CD14-positive monocyte (primary cell): ENCODE results near the gene MTUS2. TPM values are rescaled to one million over a fixed set of nuclear protein-coding genes. Genes with fewer than 3 reads are reported as not detected.
"Not testable (repeated sequence)": the region's sequence is repeated elsewhere in the genome, so short reads cannot be mapped to it uniquely, and the experiment has no call there.

ENCODE experiments used
- DNase-seq, 3 donors: peaks; one replicate each; pipeline ENCODE4 v3.0.0-alpha.2; 2011 to 2022
- H2AFZ ChIP-seq: 2 replicates; pipeline ENCODE4 v1.6.0; 2012; ENCODE audit warnings: mild to moderate bottlenecking, low read depth, low read length, inconsistent platforms; ENCODE audit not compliant: insufficient read depth, poor library complexity, severe bottlenecking
- H3K27ac ChIP-seq, 2 donors: 1 replicate in 1 of 2; 2 replicates in 1 of 2; pipeline ENCODE4 v1.5.1; 2012 to 2013; ENCODE audit warnings: low read length in 2 of 2, control low read depth in 1 of 2, inconsistent platforms in 1 of 2, low read depth in 1 of 2, mild to moderate bottlenecking in 1 of 2
- H3K27me3 ChIP-seq, 2 donors: one replicate each; pipeline versions ENCODE4 v1.6.0 to v1.6.1; 2011 to 2013; ENCODE audit warnings: low read length in 2 of 2; ENCODE audit not compliant: control insufficient read depth in 2 of 2, insufficient read depth in 2 of 2
- H3K36me3 ChIP-seq, 2 donors: replicated peaks in 1 of 2; 1 replicate in 1 of 2; 2 replicates in 1 of 2; pipeline versions ENCODE4 v1.5.1 to v1.6.1; 2012 to 2013; ENCODE audit warnings: low read length in 2 of 2, control low read depth in 1 of 2, inconsistent platforms in 1 of 2, mild to moderate bottlenecking in 1 of 2; ENCODE audit not compliant: insufficient read depth in 2 of 2, control insufficient read depth in 1 of 2
- H3K4me1 ChIP-seq, 2 donors: 1 replicate in 1 of 2; 2 replicates in 1 of 2; pipeline versions ENCODE4 v1.5.1 to v1.6.1; 2012 to 2013; ENCODE audit warnings: low read length in 2 of 2, control low read depth in 1 of 2, inconsistent platforms in 1 of 2, mild to moderate bottlenecking in 1 of 2, moderate library complexity in 1 of 2; ENCODE audit not compliant: insufficient read depth in 2 of 2, control insufficient read depth in 1 of 2
- H3K4me2 ChIP-seq: replicated peaks from 2 replicates; pipeline ENCODE3; 2012; ENCODE audit warnings: low read length, moderate library complexity, mild to moderate bottlenecking; ENCODE audit not compliant: poor library complexity, severe bottlenecking; ENCODE audit errors: extremely low read depth
- H3K4me3 ChIP-seq, 3 experiments: fragments of 200-600 bp in 1 of 3; sonication (generic) in 1 of 3; replicated peaks in 1 of 3; 1 replicate in 2 of 3; 2 replicates in 1 of 3; pipeline ENCODE4 v1.5.1; 2011 to 2013; ENCODE audit warnings: low read length in 3 of 3, mild to moderate bottlenecking in 3 of 3, control low read depth in 2 of 3, low read depth in 2 of 3, inconsistent platforms in 1 of 3, moderate library complexity in 1 of 3
- H3K79me2 ChIP-seq: 2 replicates; pipeline ENCODE4 v1.6.0; 2012; ENCODE audit warnings: mild to moderate bottlenecking, control low read depth, inconsistent platforms, low read length, moderate library complexity; ENCODE audit not compliant: insufficient read depth
- H3K9ac ChIP-seq: 2 replicates; pipeline ENCODE4 v1.6.0; 2017; ENCODE audit warnings: low read length, mild to moderate bottlenecking; ENCODE audit not compliant: insufficient read depth, poor library complexity, severe bottlenecking
- H3K9me3 ChIP-seq, 2 donors: replicated peaks in 1 of 2; 1 replicate in 1 of 2; 2 replicates in 1 of 2; pipeline versions ENCODE4 v1.5.1 to v1.6.1; 2012 to 2013; ENCODE audit warnings: low read length in 2 of 2, control low read depth in 1 of 2; ENCODE audit not compliant: control insufficient read depth in 1 of 2, insufficient read depth in 1 of 2
- H4K20me1 ChIP-seq: 2 replicates; pipeline ENCODE4 v1.6.0; 2012; ENCODE audit warnings: mild to moderate bottlenecking, low read length, control low read depth, moderate library complexity; ENCODE audit not compliant: insufficient read depth
- H3K27ac Mint-ChIP-seq, 7 donors: one replicate each; pipeline ENCODE4 v1.8.0; 2020; ENCODE audit warnings: mild to moderate bottlenecking in 7 of 7, mixed read lengths in 7 of 7, moderate library complexity in 6 of 7, inconsistent platforms in 2 of 7
- H3K27me3 Mint-ChIP-seq, 3 donors: one replicate each; pipeline ENCODE4 v1.8.0; 2021 to 2022; ENCODE audit warnings: low read depth in 3 of 3, mild to moderate bottlenecking in 3 of 3, mixed read lengths in 3 of 3, moderate library complexity in 3 of 3, inconsistent platforms in 1 of 3
- H3K36me3 Mint-ChIP-seq, 2 donors: one replicate each; pipeline ENCODE4 v1.8.0; 2020; ENCODE audit warnings: mixed read lengths in 2 of 2, inconsistent platforms in 1 of 2, mild to moderate bottlenecking in 1 of 2
- H3K4me1 Mint-ChIP-seq: one replicate; pipeline ENCODE4 v1.8.0; 2020; ENCODE audit warnings: mild to moderate bottlenecking, mixed read lengths
- H3K4me3 Mint-ChIP-seq, 2 donors: one replicate each; pipeline ENCODE4 v1.8.0; 2020; ENCODE audit warnings: mild to moderate bottlenecking in 2 of 2, mixed read lengths in 2 of 2, moderate library complexity in 1 of 2
- H3K9me3 Mint-ChIP-seq, 7 donors: one replicate each; pipeline ENCODE4 v1.8.0; 2020 to 2022; ENCODE audit warnings: mixed read lengths in 7 of 7, mild to moderate bottlenecking in 6 of 7, moderate library complexity in 6 of 7, inconsistent platforms in 2 of 7
- CTCF ChIP-seq: fragments of 200-600 bp; IDR thresholded peaks from one replicate; pipeline ENCODE4 v1.8.0; 2022; ENCODE audit warnings: antibody characterized with exemption, mild to moderate bottlenecking
- WGBS: methylation state at CpG from one replicate; pipeline ENCODE4 v1.1.5; 2013; ENCODE audit warnings: missing lambda C conversion rate; ENCODE audit not compliant: insufficient coverage; 5-methylcytosine and 5-hydroxymethylcytosine counted together
- intact Hi-C, 2 donors: fragments of 100-400 bp; cut with micrococcal nuclease; formaldehyde crosslinking; loops; one replicate each; pipeline versions ENCODE4 v1.15.0 to v1.15.1; 2023
- polyA plus RNA-seq, 3 donors: library from polyadenylated mRNA; depleted of rRNA in 1 of 3; unstranded in 2 of 3; stranded (reverse) in 1 of 3; fragments of 300-500 nt in 2 of 3; fragments of >200 nt in 1 of 3; fragmentation: Illumina TruSeq in 2 of 3; gene quantifications; 1 replicate in 2 of 3; 2 replicates in 1 of 3; pipeline ENCODE4 v1.2.3, GENCODE V29; 2012 to 2021

MTUS2 gene
- polyA plus RNA-seq, 3 donors = 0.04 TPM; not detected in 2

GRCh38 chr13:29195456-29195855, 375.3 kb downstream of the MTUS2 start:
- no peak overlapping the region for H3K27ac ChIP-seq
- no peaks in the 10 kb centered on the region for H4K20me1 ChIP-seq
- DNase-seq = no peak
- intact Hi-C loops = no loop called here
- no peaks in the 10 kb centered on the region for H3K27me3 ChIP-seq
- peaks cover 0 to 5% of the 10 kb centered on the region in 2 donors for H3K4me1 ChIP-seq
- no peaks in the 10 kb centered on the region for H3K79me2 ChIP-seq
- H3K4me1 Mint-ChIP-seq = peaks cover 11% of the 10 kb centered on the region
- WGBS = no CpG with 5 or more reads among the region's 3 CpGs
- H3K4me2 ChIP-seq = no peak overlapping the region
- no peak overlapping the region for H3K4me3 ChIP-seq
- H3K9me3 ChIP-seq = peaks cover 0 to 6% of the 10 kb centered on the region in 2 donors
- H2AFZ ChIP-seq = no peak overlapping the region
- peak overlapping the region in 1 of 7 donors; percentile 21 for H3K27ac Mint-ChIP-seq
- no peaks in the 10 kb centered on the region for H3K36me3 Mint-ChIP-seq
- no peak overlapping the region for H3K9ac ChIP-seq
- no peaks in the 10 kb centered on the region for H3K36me3 ChIP-seq
- no peak overlapping the region for H3K4me3 Mint-ChIP-seq
- no peak for TF ChIP-seq CTCF
- no peaks in the 10 kb centered on the region for H3K27me3 Mint-ChIP-seq
- H3K9me3 Mint-ChIP-seq = peaks cover 13 to 31% (median 19%) of the 10 kb centered on the region in 7 donors

- Histone ChIP-seq H3K9ac (no peak overlapping the region), H2AFZ (no peak overlapping the region), H3K79me2 (no peaks in the 10 kb centered on the region), H3K27ac (no peak overlapping the region), H3K9me3 (peaks cover 3% of the 10 kb centered on the region in 2 donors), H4K20me1 (no peaks in the 10 kb centered on the region), H3K27me3 (no peaks in the 10 kb centered on the region), H3K4me2 (no peak overlapping the region), H3K4me1 (peaks cover 0 to 5% of the 10 kb centered on the region in 2 donors), H3K36me3 (no peaks in the 10 kb centered on the region), H3K4me3 (no peak overlapping the region)
- DNase-seq = no peak
- WGBS = no CpG with 5 or more reads among the region's 2 CpGs
- intact Hi-C loops = no loop called here
- Mint-ChIP-seq H3K4me1 (peaks cover 11% of the 10 kb centered on the region), H3K27me3 (no peaks in the 10 kb centered on the region), H3K27ac (no peak overlapping the region), H3K36me3 (no peaks in the 10 kb centered on the region), H3K9me3 (peaks cover 13 to 36% (median 17%) of the 10 kb centered on the region in 7 donors), H3K4me3 (no peak overlapping the region)
- TF ChIP-seq CTCF = no peak
Observed at GRCh38 chr13:29196409-29197074, 376.4 kb downstream of the MTUS2 start.

GRCh38 chr13:29202753-29203152, 382.6 kb downstream of the MTUS2 start:
- DNase-seq, H3K27ac ChIP-seq, H3K79me2 ChIP-seq, H3K4me2 ChIP-seq, H4K20me1 ChIP-seq, H3K4me1 Mint-ChIP-seq, H3K27me3 ChIP-seq, H3K4me3 Mint-ChIP-seq, H3K4me3 ChIP-seq, H3K36me3 Mint-ChIP-seq, H2AFZ ChIP-seq, H3K27me3 Mint-ChIP-seq, H3K27ac Mint-ChIP-seq, H3K4me1 ChIP-seq, H3K9ac ChIP-seq, H3K36me3 ChIP-seq, intact Hi-C loops: not testable (repeated sequence)
- peaks cover 19 to 55% (median 36%) of the 10 kb centered on the region in 7 donors for H3K9me3 Mint-ChIP-seq
- WGBS = 92% methylated on average over 6 of the region's 6 CpGs
- peaks cover 21 to 25% of the 10 kb centered on the region in 2 donors for H3K9me3 ChIP-seq
